Smooth muscle cell (in vitro differentiated cells): ENCODE results near the gene BCAS3. TPM values are rescaled to one million over a fixed set of nuclear protein-coding genes. Genes with fewer than 3 reads are reported as not detected.

Experiments used
- DNase-seq: peaks from one replicate; lab custom pipeline; 2025; ENCODE audit not compliant: unreplicated experiment; lab: John Stamatoyannopoulos, UW
- H2AFZ ChIP-seq: fragments of 200-600 bp; sonication (generic); 2 replicates; pipeline ENCODE4 v1.6.0; 2016; ENCODE audit warnings: antibody characterized with exemption, low read depth, mild to moderate bottlenecking
- H3F3A ChIP-seq: fragments of 200-600 bp; sonication (generic); 2 replicates; pipeline ENCODE4 v1.6.0; 2017; ENCODE audit warnings: antibody characterized with exemption, low read depth
- H3K27ac ChIP-seq: fragments of 200-600 bp; sonication (generic); 2 replicates; pipeline ENCODE4 v1.5.1; 2016; ENCODE audit warnings: low read depth, mild to moderate bottlenecking
- H3K27me3 ChIP-seq: fragments of 200-600 bp; sonication (generic); 2 replicates; pipeline ENCODE4 v1.6.1; 2016; ENCODE audit warnings: low read depth, mild to moderate bottlenecking
- H3K36me3 ChIP-seq: fragments of 200-600 bp; sonication (generic); 2 replicates; pipeline ENCODE4 v1.5.1; 2016; ENCODE audit warnings: low read depth
- H3K4me1 ChIP-seq: fragments of 200-600 bp; sonication (generic); 2 replicates; pipeline ENCODE4 v1.5.1; 2016; ENCODE audit warnings: low read depth
- H3K4me2 ChIP-seq: fragments of 200-600 bp; sonication (generic); 2 replicates; pipeline ENCODE4 v1.6.0; 2016; ENCODE audit warnings: mild to moderate bottlenecking
- H3K4me3 ChIP-seq: fragments of 200-600 bp; sonication (generic); 2 replicates; pipeline ENCODE4 v1.5.1; 2016; ENCODE audit warnings: mild to moderate bottlenecking
- H3K79me2 ChIP-seq: fragments of 200-600 bp; sonication (generic); 2 replicates; pipeline ENCODE4 v1.6.0; 2016; ENCODE audit warnings: low read depth, mild to moderate bottlenecking
- H3K9ac ChIP-seq: fragments of 200-600 bp; sonication (generic); 2 replicates; pipeline ENCODE4 v1.6.0; 2016; ENCODE audit warnings: low read depth
- H3K9me3 ChIP-seq: fragments of 200-600 bp; sonication (generic); replicated peaks from 2 replicates; pipeline ENCODE4 v1.5.1; 2016; ENCODE audit warnings: low read depth
- H4K20me1 ChIP-seq: fragments of 200-600 bp; sonication (generic); 2 replicates; pipeline ENCODE4 v1.6.0; 2016; ENCODE audit warnings: low read depth
- WGBS: methylation state at CpG from one replicate; pipeline ENCODE4 v1.1.7; 2016; ENCODE audit warnings: low lambda C conversion rate; 5-methylcytosine and 5-hydroxymethylcytosine counted together
- polyA plus RNA-seq: library from polyadenylated mRNA; unstranded; fragments of >200 nt; fragmentation: Nextera tagmentation; extraction: Ambion mirVana; gene quantifications from 2 replicates; pipeline ENCODE4 v1.2.1, GENCODE V29; 2016
- total RNA-seq: library from RNA; depleted of rRNA; stranded (reverse); fragments of >200 nt; gene quantifications from 2 replicates; pipeline ENCODE4 v1.2.3, GENCODE V29; 2014
- TF ChIP-seq, protein P1 (sequence below): fragments of 200-600 bp; sonication (generic); IDR thresholded peaks from 2 replicates; pipeline ENCODE4 v1.5.1; 2017; ENCODE audit warnings: borderline replicate concordance, mild to moderate bottlenecking, antibody characterized with exemption; ENCODE audit not compliant: insufficient read depth, poor library complexity, severe bottlenecking

BCAS3 gene
- total and polyA plus RNA-seq, 2 experiments from 2014 or later = 17.2 to 54.5 TPM

GRCh38 chr17:61392679-61393078, 715.0 kb downstream of the BCAS3 start:
- H3K4me3 ChIP-seq = no peak overlapping the region
- H3K4me2 ChIP-seq = no peak overlapping the region
- no peaks in the 10 kb centered on the region for H3K36me3 ChIP-seq
- H3K27me3 ChIP-seq = peaks cover 9% of the 10 kb centered on the region
- no peak overlapping the region for H3K27ac ChIP-seq
- no peak for DNase-seq
- H4K20me1 ChIP-seq = no peaks in the 10 kb centered on the region
- peaks cover 12% of the 10 kb centered on the region for H3K79me2 ChIP-seq
- H3F3A ChIP-seq = no peaks in the 10 kb centered on the region
- H3K9ac ChIP-seq = no peak overlapping the region
- WGBS = 79% methylated on average over 3 of the region's 3 CpGs
- H3K9me3 ChIP-seq = no peaks in the 10 kb centered on the region
- H2AFZ ChIP-seq = no peak overlapping the region
- H3K4me1 ChIP-seq = peaks cover 18% of the 10 kb centered on the region
- TF ChIP-seq, protein P1, sequence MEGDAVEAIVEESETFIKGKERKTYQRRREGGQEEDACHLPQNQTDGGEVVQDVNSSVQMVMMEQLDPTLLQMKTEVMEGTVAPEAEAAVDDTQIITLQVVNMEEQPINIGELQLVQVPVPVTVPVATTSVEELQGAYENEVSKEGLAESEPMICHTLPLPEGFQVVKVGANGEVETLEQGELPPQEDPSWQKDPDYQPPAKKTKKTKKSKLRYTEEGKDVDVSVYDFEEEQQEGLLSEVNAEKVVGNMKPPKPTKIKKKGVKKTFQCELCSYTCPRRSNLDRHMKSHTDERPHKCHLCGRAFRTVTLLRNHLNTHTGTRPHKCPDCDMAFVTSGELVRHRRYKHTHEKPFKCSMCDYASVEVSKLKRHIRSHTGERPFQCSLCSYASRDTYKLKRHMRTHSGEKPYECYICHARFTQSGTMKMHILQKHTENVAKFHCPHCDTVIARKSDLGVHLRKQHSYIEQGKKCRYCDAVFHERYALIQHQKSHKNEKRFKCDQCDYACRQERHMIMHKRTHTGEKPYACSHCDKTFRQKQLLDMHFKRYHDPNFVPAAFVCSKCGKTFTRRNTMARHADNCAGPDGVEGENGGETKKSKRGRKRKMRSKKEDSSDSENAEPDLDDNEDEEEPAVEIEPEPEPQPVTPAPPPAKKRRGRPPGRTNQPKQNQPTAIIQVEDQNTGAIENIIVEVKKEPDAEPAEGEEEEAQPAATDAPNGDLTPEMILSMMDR = no peak

- Histone ChIP-seq H3K4me2 (peak overlapping the region; percentile 97), H3K9me3 (no peaks in the 10 kb centered on the region), H3K27me3 (peaks cover 9% of the 10 kb centered on the region), H4K20me1 (peaks cover under 1% of the 10 kb centered on the region), H3K9ac (no peak overlapping the region), H3K27ac (no peak overlapping the region), H3K36me3 (no peaks in the 10 kb centered on the region), H3F3A (no peaks in the 10 kb centered on the region), H3K4me1 (peaks cover 23% of the 10 kb centered on the region), H2AFZ (no peak overlapping the region), H3K79me2 (peaks cover 20% of the 10 kb centered on the region), H3K4me3 (no peak overlapping the region)
- no peak for DNase-seq
- TF ChIP-seq, protein P1 = peak; percentile 16
- WGBS = 68% methylated on average over 3 of the region's 3 CpGs
Observed at GRCh38 chr17:61393550-61393903, 715.9 kb downstream of the BCAS3 start.

- no peak overlapping the region for H3K4me3 ChIP-seq
- DNase-seq = no peak
- H2AFZ ChIP-seq = no peak overlapping the region
- H3K27ac ChIP-seq = peak overlapping the region; percentile 40
- no peak overlapping the region for H3K9ac ChIP-seq
- H3K4me1 ChIP-seq = peaks cover 28% of the 10 kb centered on the region
- TF ChIP-seq, protein P1 = peak; percentile 4
- H3K27me3 ChIP-seq = peaks cover 9% of the 10 kb centered on the region
- no peaks in the 10 kb centered on the region for H3F3A ChIP-seq
- H3K36me3 ChIP-seq = no peaks in the 10 kb centered on the region
- H3K9me3 ChIP-seq = no peaks in the 10 kb centered on the region
- peaks cover 5% of the 10 kb centered on the region for H4K20me1 ChIP-seq
- H3K79me2 ChIP-seq = peaks cover 26% of the 10 kb centered on the region
- H3K4me2 ChIP-seq = peak overlapping the region; percentile 97
- 17% methylated on average over 7 of the region's 7 CpGs for WGBS
Observed at GRCh38 chr17:61393904-61394629, 716.4 kb downstream of the BCAS3 start.
